Glutamatergic neuron (in vitro differentiated cells): ENCODE results near the gene SGSM2. TPM values are rescaled to one million over a fixed set of nuclear protein-coding genes. Genes with fewer than 3 reads are reported as not detected.

ENCODE experiments used
- DNase-seq: peaks from one replicate; pipeline ENCODE4 v3.0.0; 2022
- H3K27ac Mint-ChIP-seq: one replicate; pipeline ENCODE4 v1.8.0; 2020; ENCODE audit warnings: mild to moderate bottlenecking, mixed read lengths, inconsistent platforms; ENCODE audit not compliant: unreplicated experiment
- H3K27me3 Mint-ChIP-seq: one replicate; pipeline ENCODE4 v1.8.0; 2020; ENCODE audit warnings: mild to moderate bottlenecking, moderate library complexity, mixed read lengths, inconsistent platforms; ENCODE audit not compliant: unreplicated experiment
- H3K36me3 Mint-ChIP-seq: one replicate; pipeline ENCODE4 v1.8.0; 2020; ENCODE audit warnings: mild to moderate bottlenecking, mixed read lengths, inconsistent platforms; ENCODE audit not compliant: unreplicated experiment
- H3K4me1 Mint-ChIP-seq: one replicate; pipeline ENCODE4 v1.8.0; 2020; ENCODE audit warnings: mild to moderate bottlenecking, low read depth, mixed read lengths, inconsistent platforms; ENCODE audit not compliant: unreplicated experiment
- H3K4me3 Mint-ChIP-seq: one replicate; pipeline ENCODE4 v1.8.0; 2020; ENCODE audit warnings: mild to moderate bottlenecking, mixed read lengths, inconsistent platforms; ENCODE audit not compliant: unreplicated experiment
- H3K9me3 Mint-ChIP-seq: one replicate; pipeline ENCODE4 v1.8.0; 2020; ENCODE audit warnings: mild to moderate bottlenecking, moderate library complexity, mixed read lengths, inconsistent platforms; ENCODE audit not compliant: unreplicated experiment
- total RNA-seq: library from RNA; stranded (reverse); fragmentation: NEBNext Ultra II Directional; extraction: Animal tissue kit (Norgen Biotek cat#: 25700); gene quantifications from one replicate; pipeline ENCODE4 v1.2.1, GENCODE V29; 2021; ENCODE audit not compliant: unreplicated experiment
- TF ChIP-seq, protein P1 (sequence below): fragments of 200-600 bp; sonication (generic); IDR thresholded peaks from one replicate; pipeline ENCODE4 v1.5.0; 2021; ENCODE audit not compliant: partially characterized antibody, unreplicated experiment

Gene SGSM2
- total RNA-seq, 1 donor from 2014 or later, result 111 TPM

DNA sequence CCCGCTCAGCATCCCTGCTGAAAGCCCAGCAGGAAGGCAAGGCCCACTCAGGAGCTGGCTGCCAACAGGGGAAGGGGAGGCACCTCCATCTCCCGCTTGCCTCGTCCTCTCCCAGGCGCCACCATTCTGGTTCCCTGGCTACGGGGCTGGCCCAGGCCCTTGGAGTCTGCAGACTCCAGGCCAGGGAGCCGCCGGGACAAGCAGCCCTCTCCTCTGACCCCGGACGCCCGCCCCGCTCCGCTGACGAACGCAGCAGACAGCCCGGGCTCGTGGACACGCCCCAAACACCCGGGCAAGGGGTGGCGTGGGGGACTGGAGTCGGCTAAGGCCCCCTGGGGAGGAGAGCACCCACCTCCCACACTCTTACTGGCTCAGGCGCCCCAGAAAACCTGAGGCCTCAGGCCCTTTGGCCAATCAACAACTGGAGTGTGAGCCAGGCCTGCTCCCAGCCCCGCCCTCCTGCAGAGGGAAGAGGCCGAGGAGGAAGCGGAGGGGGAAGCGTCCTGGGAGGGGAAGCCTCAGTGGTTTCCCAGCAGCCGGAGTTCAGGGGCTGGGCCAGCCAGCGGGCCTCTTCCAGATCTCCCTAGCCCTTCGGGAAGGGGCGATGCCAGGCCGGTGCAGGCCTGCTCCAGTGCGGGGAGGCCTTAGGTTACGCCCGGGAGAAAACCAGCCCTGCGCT, 59.4 kb downstream of the SGSM2 start:
- peaks cover 20% of the 10 kb centered on the region for H3K9me3 Mint-ChIP-seq
- no peaks in the 10 kb centered on the region for H3K36me3 Mint-ChIP-seq
- H3K4me3 Mint-ChIP-seq, result peak overlapping the region; percentile 88
- no peak overlapping the region for H3K27ac Mint-ChIP-seq
- H3K4me1 Mint-ChIP-seq, result peaks cover 33% of the 10 kb centered on the region
- H3K27me3 Mint-ChIP-seq, result peaks cover 14% of the 10 kb centered on the region
- peak; percentile 83 for DNase-seq
- TF ChIP-seq, protein P1, sequence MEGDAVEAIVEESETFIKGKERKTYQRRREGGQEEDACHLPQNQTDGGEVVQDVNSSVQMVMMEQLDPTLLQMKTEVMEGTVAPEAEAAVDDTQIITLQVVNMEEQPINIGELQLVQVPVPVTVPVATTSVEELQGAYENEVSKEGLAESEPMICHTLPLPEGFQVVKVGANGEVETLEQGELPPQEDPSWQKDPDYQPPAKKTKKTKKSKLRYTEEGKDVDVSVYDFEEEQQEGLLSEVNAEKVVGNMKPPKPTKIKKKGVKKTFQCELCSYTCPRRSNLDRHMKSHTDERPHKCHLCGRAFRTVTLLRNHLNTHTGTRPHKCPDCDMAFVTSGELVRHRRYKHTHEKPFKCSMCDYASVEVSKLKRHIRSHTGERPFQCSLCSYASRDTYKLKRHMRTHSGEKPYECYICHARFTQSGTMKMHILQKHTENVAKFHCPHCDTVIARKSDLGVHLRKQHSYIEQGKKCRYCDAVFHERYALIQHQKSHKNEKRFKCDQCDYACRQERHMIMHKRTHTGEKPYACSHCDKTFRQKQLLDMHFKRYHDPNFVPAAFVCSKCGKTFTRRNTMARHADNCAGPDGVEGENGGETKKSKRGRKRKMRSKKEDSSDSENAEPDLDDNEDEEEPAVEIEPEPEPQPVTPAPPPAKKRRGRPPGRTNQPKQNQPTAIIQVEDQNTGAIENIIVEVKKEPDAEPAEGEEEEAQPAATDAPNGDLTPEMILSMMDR, result no peak

DNA sequence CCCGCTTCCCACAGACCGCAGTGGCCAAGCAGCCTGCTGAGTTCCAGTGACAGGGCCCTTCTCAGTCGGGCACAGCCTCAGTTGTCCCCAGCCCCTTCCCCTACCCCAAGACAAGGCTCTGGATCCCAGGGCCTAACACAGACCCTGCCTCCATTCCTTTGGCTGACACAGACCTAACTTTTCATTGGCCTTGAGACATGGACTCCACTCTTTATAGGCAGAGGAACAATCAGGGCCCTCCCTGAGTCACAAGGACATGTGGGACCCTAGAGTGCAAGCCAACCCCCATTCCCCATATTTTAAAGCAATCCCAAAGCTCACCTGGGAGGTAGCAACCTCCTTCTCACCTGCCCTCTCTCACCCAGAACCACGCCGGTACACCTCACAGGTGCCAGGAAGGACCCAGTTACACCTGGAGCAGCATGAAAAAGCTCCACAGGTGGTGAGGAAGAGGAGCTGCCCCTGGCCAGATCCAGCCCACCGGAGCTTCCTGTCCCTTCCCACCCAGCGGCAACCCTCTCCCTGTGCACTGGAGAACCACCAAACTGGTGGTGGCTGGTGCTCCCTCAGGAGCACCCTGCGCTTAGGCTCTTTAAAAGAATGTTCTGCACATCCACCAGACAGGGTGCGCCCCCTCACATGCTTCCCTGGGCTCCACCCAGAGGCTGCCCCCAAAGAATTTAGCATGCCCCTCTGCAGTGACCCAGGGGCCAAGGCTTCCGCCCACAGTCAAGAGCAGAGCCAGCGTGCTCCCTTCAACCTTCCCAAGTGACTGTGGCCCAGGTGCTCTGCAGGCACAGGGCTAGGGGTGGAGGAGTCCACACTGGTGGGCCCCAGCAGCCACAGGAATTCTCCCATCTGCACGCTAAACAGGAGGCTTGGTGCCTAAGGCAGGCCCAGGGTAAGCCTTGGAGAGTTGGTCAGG, 60.2 kb downstream of the SGSM2 start:
- H3K4me3 Mint-ChIP-seq, result peak overlapping the region; percentile 91
- DNase-seq, result no peak
- TF ChIP-seq, protein P1, result no peak
- H3K27ac Mint-ChIP-seq, result peak overlapping the region; percentile 87
- peaks cover 15% of the 10 kb centered on the region for H3K9me3 Mint-ChIP-seq
- no peaks in the 10 kb centered on the region for H3K36me3 Mint-ChIP-seq
- H3K27me3 Mint-ChIP-seq, result peaks cover 16% of the 10 kb centered on the region
- H3K4me1 Mint-ChIP-seq, result peaks cover 26% of the 10 kb centered on the region

DNA sequence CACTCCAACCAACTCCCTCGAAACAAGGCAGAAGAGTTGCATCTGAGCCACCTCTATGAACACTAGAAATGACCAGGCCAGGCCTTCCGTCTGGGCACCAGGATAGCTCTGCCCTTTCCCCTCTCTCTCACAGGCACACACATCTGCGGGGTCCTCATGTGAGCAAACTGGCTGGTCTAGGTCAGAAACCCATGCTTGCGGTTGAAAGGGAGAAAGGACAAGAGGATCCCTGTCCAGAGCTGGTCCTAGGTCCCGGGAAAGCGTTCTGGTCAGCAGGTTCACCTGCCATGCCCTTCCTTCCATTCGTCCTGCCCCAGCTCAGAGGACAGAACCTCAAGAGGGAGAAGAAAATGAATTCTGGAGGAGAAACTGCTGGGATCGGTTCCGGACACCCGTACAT, 60.9 kb downstream of the SGSM2 start:
- Mint-ChIP-seq H3K4me3 (peak overlapping the region; percentile 91), H3K9me3 (peaks cover 15% of the 10 kb centered on the region), H3K4me1 (peaks cover 26% of the 10 kb centered on the region), H3K27me3 (peaks cover 16% of the 10 kb centered on the region), H3K27ac (peak overlapping the region; percentile 87), H3K36me3 (no peaks in the 10 kb centered on the region)
- TF ChIP-seq, protein P1, result no peak
- DNase-seq, result no peak

DNA sequence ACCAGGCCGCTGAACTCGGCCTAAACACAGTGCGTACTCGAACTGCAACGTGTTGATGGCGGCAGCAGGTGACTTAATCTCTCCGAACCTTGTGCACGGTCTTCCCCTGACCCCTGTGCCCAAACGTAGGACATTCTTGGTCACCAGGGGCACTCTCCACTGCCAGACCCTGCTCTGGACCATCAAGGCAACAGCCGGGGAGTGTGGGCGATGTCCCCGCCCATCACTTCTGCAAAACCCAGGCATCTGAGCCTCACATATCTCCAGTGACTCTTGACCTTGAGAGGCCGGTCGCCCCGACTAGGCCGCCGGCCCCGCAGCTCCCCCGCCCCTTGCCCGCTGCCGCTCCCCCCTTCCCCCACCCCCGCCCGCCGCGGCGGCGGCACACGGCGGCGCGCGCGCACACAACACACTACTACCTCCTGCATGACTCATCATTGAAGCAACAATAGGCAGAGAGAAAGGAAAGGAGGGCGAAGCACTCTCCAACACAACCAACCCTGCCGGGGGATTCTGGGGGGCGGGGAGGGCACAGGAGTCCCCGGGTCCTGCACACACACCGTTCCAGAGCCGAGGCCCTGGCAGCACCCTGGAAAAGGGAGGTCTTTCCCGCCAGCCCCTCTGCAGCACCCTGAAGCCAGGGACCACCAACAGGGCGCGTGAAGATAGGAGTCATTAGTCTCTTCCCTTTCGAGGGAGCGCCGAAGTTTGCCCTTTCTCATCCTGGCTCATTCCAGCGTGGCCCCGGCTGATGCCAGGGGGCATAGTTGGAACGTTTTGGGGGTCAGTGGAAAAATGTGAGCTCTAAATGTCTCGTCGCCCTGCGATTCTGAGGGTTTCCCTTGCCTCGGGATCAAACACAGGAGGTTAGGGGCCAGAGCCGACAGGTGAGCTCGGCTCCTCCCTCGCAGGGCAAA, 61.6 kb downstream of the SGSM2 start:
- TF ChIP-seq, protein P1, result no peak
- peaks cover 16% of the 10 kb centered on the region for H3K27me3 Mint-ChIP-seq
- no peak for DNase-seq
- H3K9me3 Mint-ChIP-seq, result peaks cover 15% of the 10 kb centered on the region
- peaks cover 26% of the 10 kb centered on the region for H3K4me1 Mint-ChIP-seq
- peak overlapping the region; percentile 95 for H3K4me3 Mint-ChIP-seq
- no peaks in the 10 kb centered on the region for H3K36me3 Mint-ChIP-seq
- peak overlapping the region; percentile 98 for H3K27ac Mint-ChIP-seq
